Measurements from ENCODE around the gene GSTM4. TPM values are rescaled to one million over a fixed set of nuclear protein-coding genes. Genes with fewer than 3 reads are reported as not detected.

GSTM4 gene
- total and polyA plus RNA-seq, 12 donors = 22.8 to 62.1 (median 41.8) TPM

DNA sequence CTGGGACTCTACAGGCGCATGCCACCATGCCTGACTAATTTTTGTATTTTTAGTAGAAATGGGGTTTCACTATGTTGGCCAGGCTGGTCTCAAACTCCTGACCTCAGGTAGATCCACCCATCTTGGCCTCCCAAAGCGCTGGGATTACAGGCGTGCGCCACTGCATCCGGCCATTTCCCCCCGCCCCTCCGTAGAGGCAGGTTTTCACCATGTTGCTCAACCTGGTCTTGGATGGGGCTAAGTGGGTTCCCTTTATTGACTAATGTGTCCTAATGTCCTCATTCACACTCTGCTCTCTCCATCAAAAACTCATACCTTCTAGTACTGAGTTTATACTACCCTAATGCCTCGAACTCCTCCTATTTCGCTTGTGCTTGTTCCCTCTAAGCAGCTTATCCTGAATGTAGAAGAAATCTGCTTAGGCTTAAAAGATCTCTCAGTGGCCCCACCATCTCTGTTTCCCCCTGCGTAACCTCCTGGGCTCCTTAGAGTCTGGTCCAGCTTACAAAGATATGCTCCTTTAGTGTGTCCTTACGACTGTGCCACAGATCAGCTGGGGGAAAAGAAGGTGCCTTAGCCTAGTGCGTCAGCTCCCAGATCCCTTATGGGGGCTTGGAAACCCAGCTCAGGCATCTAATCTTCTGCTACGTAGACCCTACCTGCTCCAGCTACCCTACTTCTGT, 44.5 kb upstream of the GSTM4 start:
- no peak for DNase-seq
- TF ChIP-seq, protein P1, sequence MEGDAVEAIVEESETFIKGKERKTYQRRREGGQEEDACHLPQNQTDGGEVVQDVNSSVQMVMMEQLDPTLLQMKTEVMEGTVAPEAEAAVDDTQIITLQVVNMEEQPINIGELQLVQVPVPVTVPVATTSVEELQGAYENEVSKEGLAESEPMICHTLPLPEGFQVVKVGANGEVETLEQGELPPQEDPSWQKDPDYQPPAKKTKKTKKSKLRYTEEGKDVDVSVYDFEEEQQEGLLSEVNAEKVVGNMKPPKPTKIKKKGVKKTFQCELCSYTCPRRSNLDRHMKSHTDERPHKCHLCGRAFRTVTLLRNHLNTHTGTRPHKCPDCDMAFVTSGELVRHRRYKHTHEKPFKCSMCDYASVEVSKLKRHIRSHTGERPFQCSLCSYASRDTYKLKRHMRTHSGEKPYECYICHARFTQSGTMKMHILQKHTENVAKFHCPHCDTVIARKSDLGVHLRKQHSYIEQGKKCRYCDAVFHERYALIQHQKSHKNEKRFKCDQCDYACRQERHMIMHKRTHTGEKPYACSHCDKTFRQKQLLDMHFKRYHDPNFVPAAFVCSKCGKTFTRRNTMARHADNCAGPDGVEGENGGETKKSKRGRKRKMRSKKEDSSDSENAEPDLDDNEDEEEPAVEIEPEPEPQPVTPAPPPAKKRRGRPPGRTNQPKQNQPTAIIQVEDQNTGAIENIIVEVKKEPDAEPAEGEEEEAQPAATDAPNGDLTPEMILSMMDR (IDR thresholded peaks at IDR 0.05) = no peak
- intact Hi-C loops (cut with DNase I) = no loop called here
- no peak overlapping the region for H3K4me3 ChIP-seq
- WGBS, 2 donors = 93 to 95% methylated on average over 13 of the region's 13 CpGs
- H3K36me3 ChIP-seq = no peaks in the 10 kb centered on the region
- no peaks in the 10 kb centered on the region for H3K9me3 ChIP-seq
- H3K27ac ChIP-seq = no peak overlapping the region
- H3K4me1 ChIP-seq = peaks cover 0 to 45% (median 0%) of the 10 kb centered on the region in 9 donors
- H3K27me3 ChIP-seq = no peaks in the 10 kb centered on the region
- no peak for ATAC-seq

DNA sequence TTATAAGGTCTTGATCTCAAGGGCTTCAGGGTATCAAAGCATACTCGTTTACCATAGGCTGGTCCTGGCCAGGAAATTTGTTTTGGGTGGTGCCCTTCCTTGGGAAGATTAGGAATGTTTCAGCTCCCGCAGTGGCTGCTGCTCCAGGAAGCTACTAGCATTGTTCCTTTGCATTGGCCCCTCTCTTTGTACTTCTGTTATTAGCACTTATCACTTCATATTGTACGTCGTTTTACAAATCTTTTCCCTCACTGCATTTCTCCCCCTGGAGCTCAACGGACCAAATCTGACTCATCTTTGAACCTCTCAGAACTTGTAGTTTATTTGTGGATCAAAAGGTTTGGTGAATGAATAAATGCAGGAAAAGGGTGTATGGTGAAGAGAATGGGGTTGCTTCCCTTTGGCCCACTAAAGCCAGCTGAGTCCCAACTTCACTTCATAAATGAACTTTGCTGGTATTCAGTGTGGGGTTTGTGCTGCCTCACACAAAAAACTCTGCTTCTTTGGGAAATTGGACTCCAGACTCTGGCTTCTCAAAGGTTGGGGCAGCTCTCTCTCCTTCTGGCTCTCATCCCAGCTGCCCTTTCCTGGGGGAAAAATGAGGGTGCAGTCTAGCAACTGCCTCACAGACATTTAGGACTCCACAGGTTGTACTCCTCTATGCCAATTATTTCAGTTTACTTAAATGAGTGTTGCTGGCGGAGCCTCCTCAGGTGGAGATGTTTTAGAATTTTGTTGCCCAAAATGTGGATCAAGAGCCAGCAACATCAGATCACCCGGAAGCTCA, 42.3 kb upstream of the GSTM4 start:
- H3K27me3 ChIP-seq = no peaks in the 10 kb centered on the region
- no peak overlapping the region for H3K4me3 ChIP-seq
- H3K9me3 ChIP-seq = no peaks in the 10 kb centered on the region
- 56 to 61% methylated on average over 7 of the region's 7 CpGs for WGBS, 2 donors
- DNase-seq (no peak), ATAC-seq (peak in 1 of 8 donors; percentile 30)
- peaks cover 0 to 60% (median 0%) of the 10 kb centered on the region in 9 donors for H3K4me1 ChIP-seq
- TF ChIP-seq, protein P1 (IDR thresholded peaks at IDR 0.05) = no peak
- H3K36me3 ChIP-seq = no peaks in the 10 kb centered on the region
- intact Hi-C loops (cut with DNase I) = no loop called here
- peak overlapping the region in 3 of 10 donors; percentile 17 to 56 (median 28) for H3K27ac ChIP-seq

DNA sequence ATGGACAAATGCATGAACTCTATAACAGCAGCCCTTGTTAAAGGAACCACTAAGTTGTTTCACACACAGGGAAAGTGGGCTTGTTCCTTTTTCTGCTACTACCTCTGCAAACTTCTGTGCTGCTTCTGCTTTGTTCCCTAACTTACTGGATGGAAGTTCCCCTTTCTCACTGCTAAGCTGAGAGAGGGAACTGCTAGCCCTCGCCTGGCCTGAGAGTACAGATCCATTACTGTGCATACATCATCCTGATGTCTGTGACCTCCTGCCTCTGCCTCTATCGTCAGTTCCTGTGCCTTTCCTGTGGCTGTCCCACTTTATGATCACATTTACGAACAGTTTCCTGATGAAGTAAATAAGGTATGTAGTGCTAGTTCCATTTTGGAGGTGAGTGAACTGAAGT, 40.0 kb upstream of the GSTM4 start:
- no peak for DNase-seq
- 58 to 59% methylated on average over 3 of the region's 3 CpGs for WGBS, 2 donors
- peak in 4 of 8 donors; percentile 18 to 39 (median 26) for ATAC-seq
- intact Hi-C loops (cut with DNase I) = no loop called here
- TF ChIP-seq, protein P1 (IDR thresholded peaks at IDR 0.05) = no peak
- H3K4me3 ChIP-seq = no peak overlapping the region
- peak overlapping the region in 4 of 10 donors; percentile 33 to 97 (median 50) for H3K27ac ChIP-seq
- H3K27me3 ChIP-seq = no peaks in the 10 kb centered on the region
- peaks cover 0 to 74% (median 20%) of the 10 kb centered on the region in 9 donors for H3K4me1 ChIP-seq
- no peaks in the 10 kb centered on the region for H3K9me3 ChIP-seq
- H3K36me3 ChIP-seq = no peaks in the 10 kb centered on the region

DNA sequence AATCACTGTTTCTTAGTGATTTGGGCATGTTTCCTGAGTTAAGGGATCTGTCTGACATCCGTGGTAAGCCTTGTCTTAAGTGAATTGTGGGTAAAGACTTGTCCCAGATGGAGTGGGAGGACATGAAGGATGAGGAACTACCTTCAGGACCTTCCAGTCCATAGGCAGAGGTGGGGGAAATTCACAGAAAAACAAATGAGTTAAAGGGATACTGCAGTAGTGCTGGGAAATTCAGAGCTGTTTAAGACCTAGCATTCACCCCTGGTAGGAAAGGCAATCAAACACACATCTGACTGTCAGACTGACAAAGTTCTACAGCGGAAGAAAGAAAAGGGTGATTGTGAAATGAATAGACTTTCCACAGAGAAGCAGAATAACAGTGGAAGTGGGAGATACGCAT, 39.5 kb upstream of the GSTM4 start:
- intact Hi-C loops (cut with DNase I) = no loop called here
- Histone ChIP-seq H3K36me3 (no peaks in the 10 kb centered on the region), H3K27me3 (no peaks in the 10 kb centered on the region), H3K4me3 (no peak overlapping the region), H3K9me3 (no peaks in the 10 kb centered on the region), H3K4me1 (peaks cover 0 to 75% (median 25%) of the 10 kb centered on the region in 9 donors), H3K27ac (peak overlapping the region in 4 of 10 donors; percentile 33 to 97 (median 50))
- WGBS, 2 donors = 80 to 82% methylated on average over 3 of the region's 3 CpGs
- no peak for DNase-seq
- no peak for ATAC-seq
- TF ChIP-seq, protein P1 (IDR thresholded peaks at IDR 0.05) = no peak
